SK-N-SH (cell line): ENCODE results near the gene LMAN2. TPM values are rescaled to one million over a fixed set of nuclear protein-coding genes. Genes with fewer than 3 reads are reported as not detected.

Experiments
- CTCF ChIA-PET: fragments of 300-600, 350-600 bp; formaldehyde crosslinking; extraction: SDS; loops from one replicate; lab custom pipeline; 2021; lab: Yijun Ruan, JAX
- POLR2A ChIA-PET: fragments of 350-600 bp; sonication (Branson Sonifier 250); formaldehyde crosslinking; extraction: SDS; loops from one replicate; lab custom pipeline; 2020; ENCODE audit warnings: antibody characterized with exemption, inconsistent platforms; lab: Yijun Ruan, JAX
- DNase-seq: peaks from one replicate; pipeline ENCODE4 v3.0.0; 2012
- H2AFZ ChIP-seq: fragments of 200-600 bp; sonication (generic); 2 replicates; pipeline ENCODE4 v1.8.1; 2016; ENCODE audit warnings: antibody characterized with exemption, mild to moderate bottlenecking, low read depth
- H3F3A ChIP-seq: fragments of 200-600 bp; sonication (generic); replicated peaks from 2 replicates; pipeline ENCODE3; 2016; ENCODE audit warnings: antibody characterized with exemption, mild to moderate bottlenecking; ENCODE audit not compliant: insufficient read depth
- H3K27ac ChIP-seq, 2 experiments: fragments of 200-500 bp in 1 of 2; fragments of 200-600 bp in 1 of 2; sonication (Bioruptor generic) in 1 of 2; sonication (generic), shearing (Covaris generic) in 1 of 2; 2 replicates each; pipeline versions ENCODE4 v1.5.1 to v1.6.1; 2014 to 2016; ENCODE audit warnings: low read depth in 2 of 2, inconsistent platforms in 1 of 2, low read length in 1 of 2, mild to moderate bottlenecking in 1 of 2, mixed read lengths in 1 of 2
- H3K27me3 ChIP-seq: fragments of 200-600 bp; sonication (generic), shearing (Covaris generic); 2 replicates; pipeline ENCODE4 v1.6.1; 2016; ENCODE audit warnings: mixed run types; ENCODE audit not compliant: insufficient read depth
- H3K36me3 ChIP-seq, 2 experiments: fragments of 200-500 bp in 1 of 2; fragments of 200-600 bp in 1 of 2; sonication (Bioruptor generic) in 1 of 2; sonication (generic) in 1 of 2; replicated peaks in 1 of 2; 2 replicates each; pipeline versions ENCODE3 to v1.5.1; 2014 to 2016; ENCODE audit warnings: low read length in 1 of 2, mild to moderate bottlenecking in 1 of 2; ENCODE audit not compliant: insufficient read depth in 2 of 2, control insufficient read depth in 1 of 2
- H3K4me1 ChIP-seq, 2 experiments: fragments of 200-500 bp in 1 of 2; fragments of 200-600 bp in 1 of 2; sonication (Bioruptor generic) in 1 of 2; sonication (generic), shearing (Covaris generic) in 1 of 2; 2 replicates each; pipeline versions ENCODE4 v1.5.1 to v1.6.1; 2014 to 2016; ENCODE audit warnings: low read depth in 1 of 2, low read length in 1 of 2, mixed run types in 1 of 2; ENCODE audit not compliant: insufficient read depth in 2 of 2, control insufficient read depth in 1 of 2
- H3K4me2 ChIP-seq: fragments of 200-600 bp; sonication (generic), shearing (Covaris generic); 2 replicates; pipeline ENCODE4 v1.6.1; 2017; ENCODE audit warnings: mixed run types
- H3K4me3 ChIP-seq, 2 experiments: fragments of 200-500 bp in 1 of 2; fragments of 200-600 bp in 1 of 2; sonication (Bioruptor generic) in 1 of 2; sonication (generic), shearing (Covaris generic) in 1 of 2; 2 replicates each; pipeline versions ENCODE4 v1.5.1 to v1.8.1; 2014 to 2016; ENCODE audit warnings: low read depth in 2 of 2, inconsistent platforms in 1 of 2, low read length in 1 of 2, mild to moderate bottlenecking in 1 of 2, mixed read lengths in 1 of 2, moderate library complexity in 1 of 2
- H3K79me2 ChIP-seq: fragments of 200-600 bp; sonication (generic); 2 replicates; pipeline ENCODE4 v1.8.1; 2017; ENCODE audit warnings: mild to moderate bottlenecking; ENCODE audit not compliant: insufficient read depth
- H3K9ac ChIP-seq: fragments of 200-600 bp; sonication (generic); 2 replicates; pipeline ENCODE4 v1.6.1; 2017; ENCODE audit warnings: mixed run types
- H3K9me2 ChIP-seq: fragments of 200-600 bp; sonication (generic); 2 replicates; pipeline ENCODE4 v1.6.1; 2017; ENCODE audit warnings: mixed run types
- H3K9me3 ChIP-seq: fragments of 200-600 bp; sonication (generic); 2 replicates; pipeline ENCODE4 v1.6.1; 2017; ENCODE audit warnings: mixed run types, mild to moderate bottlenecking, moderate library complexity
- H4K20me1 ChIP-seq: fragments of 200-600 bp; sonication (generic); 2 replicates; pipeline ENCODE4 v1.6.1; 2017; ENCODE audit warnings: mild to moderate bottlenecking, mixed run types; ENCODE audit not compliant: insufficient read depth
- CHD2 ChIP-seq: fragments of 150-350 bp; IDR thresholded peaks from 2 replicates; pipeline ENCODE4 v1.6.1; 2018; ENCODE audit warnings: low read length; ENCODE audit not compliant: partially characterized antibody
- CTCF ChIP-seq: fragments of 200-600 bp; sonication (generic); IDR thresholded peaks from 2 replicates; pipeline ENCODE4 v1.6.1; 2017; ENCODE audit warnings: antibody characterized with exemption, mild to moderate bottlenecking, moderate library complexity
- EP300 ChIP-seq, 2 experiments: IDR thresholded peaks; 2 replicates each; pipeline versions ENCODE4 v1.4.0 to v1.6.1; 2012; ENCODE audit warnings: borderline replicate concordance in 1 of 2, low read depth in 1 of 2, low read length in 1 of 2
- EZH2phosphoT487 ChIP-seq: fragments of 200-600 bp; sonication (generic); IDR thresholded peaks from 2 replicates; pipeline ENCODE4 v1.6.1; 2017; ENCODE audit warnings: low read depth, mixed run types, mild to moderate bottlenecking, antibody characterized with exemption, moderate library complexity, borderline replicate concordance
- FOXM1 ChIP-seq: IDR thresholded peaks from 2 replicates; pipeline ENCODE4 v1.4.0; 2012; ENCODE audit warnings: low read depth, mild to moderate bottlenecking
- GATA2 ChIP-seq: sonication (generic); formaldehyde crosslinking; IDR thresholded peaks from 2 replicates; pipeline ENCODE4 v1.5.0; 2020; ENCODE audit warnings: mild to moderate bottlenecking, missing genetic modification reagents
- JUND ChIP-seq: IDR thresholded peaks from 2 replicates; pipeline ENCODE4 v1.4.0; 2012
- MAX ChIP-seq: IDR thresholded peaks from 2 replicates; pipeline ENCODE4 v1.4.0; 2012; ENCODE audit warnings: low read depth
- MEF2A ChIP-seq: IDR thresholded peaks from 2 replicates; pipeline ENCODE4 v1.4.0; 2012; ENCODE audit warnings: low read depth, borderline replicate concordance
- MXI1 ChIP-seq: IDR thresholded peaks from 2 replicates; pipeline ENCODE4 v1.6.1; 2012; ENCODE audit warnings: mild to moderate bottlenecking, low read depth, low read length, improper control_type of control experiment
- NFIC ChIP-seq: IDR thresholded peaks from 2 replicates; pipeline ENCODE4 v1.4.0; 2012; ENCODE audit warnings: borderline replicate concordance
- NRF1 ChIP-seq: IDR thresholded peaks from 2 replicates; pipeline ENCODE4 v1.6.1; 2012; ENCODE audit warnings: low read depth, mild to moderate bottlenecking, low read length
- POLR2AphosphoS5 ChIP-seq: IDR thresholded peaks from 2 replicates; pipeline ENCODE4 v1.6.1; 2012; ENCODE audit warnings: low read depth, low read length
- RCOR1 ChIP-seq: fragments of 150-350 bp; IDR thresholded peaks from 2 replicates; pipeline ENCODE4 v1.6.1; 2017; ENCODE audit warnings: antibody characterized with exemption, low read length
- RXRA ChIP-seq: IDR thresholded peaks from 2 replicates; pipeline ENCODE4 v1.4.0; 2012; ENCODE audit warnings: low read depth, mild to moderate bottlenecking, borderline replicate concordance
- SIN3A ChIP-seq: IDR thresholded peaks from 2 replicates; pipeline ENCODE4 v1.6.1; 2012; ENCODE audit warnings: low read depth, mild to moderate bottlenecking, low read length, moderate library complexity, borderline replicate concordance
- SMC3 ChIP-seq: IDR thresholded peaks from 2 replicates; pipeline ENCODE4 v1.6.1; 2012; ENCODE audit warnings: low read depth, low read length, improper control_type of control experiment
- USF1 ChIP-seq: IDR thresholded peaks from 2 replicates; pipeline ENCODE4 v1.4.0; 2012; ENCODE audit warnings: low read depth, borderline replicate concordance
- YY1 ChIP-seq: IDR thresholded peaks from 2 replicates; pipeline ENCODE4 v1.4.0; 2012; ENCODE audit warnings: low read depth, mild to moderate bottlenecking
- ZBTB33 ChIP-seq: IDR thresholded peaks from 2 replicates; pipeline ENCODE4 v1.4.0; 2012; ENCODE audit warnings: low read depth, borderline replicate concordance
- WGBS: methylation state at CpG from one replicate; pipeline ENCODE4 v1.1.6; 2017; ENCODE audit warnings: low lambda C conversion rate; 5-methylcytosine and 5-hydroxymethylcytosine counted together
- polyA plus RNA-seq, 3 experiments: library from polyadenylated mRNA; depleted of rRNA; stranded (reverse); fragments of >200 nt; gene quantifications; 2 replicates each; pipeline ENCODE4 v1.2.3, GENCODE V29; 2012

The LMAN2 gene
- polyA plus RNA-seq, 1 of the 3 experiments (the other 2 are of a cell fraction): 500 TPM

GRCh38 chr5:177347699-177348098 is 3.8 kb downstream of the LMAN2 start:
- no peak for DNase-seq
- H2AFZ ChIP-seq: no peak overlapping the region
- no peak overlapping the region for H3K9ac ChIP-seq
- ChIA-PET CTCF (interaction anchor here (1.0 kb wide), 1 partner anchor 11 kb away, joined by 3 read pairs; no protein-coding TSS in a partner anchor), POLR2A (no interaction called here)
- H3K9me3 ChIP-seq: no peaks in the 10 kb centered on the region
- H3K27ac ChIP-seq: no peak overlapping the region
- H3K36me3 ChIP-seq: peaks cover 16 to 30% of the 10 kb centered on the region in 2 experiments
- peaks cover 15% of the 10 kb centered on the region; the same call in 1 of the 2 replicates for H4K20me1 ChIP-seq
- WGBS: 93% methylated on average over 4 of the region's 4 CpGs
- H3K4me2 ChIP-seq: no peak overlapping the region
- H3K9me2 ChIP-seq: no peaks in the 10 kb centered on the region
- no peak overlapping the region for H3K4me3 ChIP-seq
- peaks cover 5 to 23% of the 10 kb centered on the region in 2 experiments; a peak in 3 of 4 replicates for H3K4me1 ChIP-seq
- no peak for TF ChIP-seq USF1
- no peak for TF ChIP-seq MEF2A
- TF ChIP-seq CTCF: no peak
- no peak for TF ChIP-seq RXRA
- TF ChIP-seq RCOR1: no peak
- no peak for TF ChIP-seq GATA2
- no peak for TF ChIP-seq POLR2AphosphoS5
- no peak for TF ChIP-seq CHD2
- TF ChIP-seq FOXM1: no peak
- TF ChIP-seq SMC3: no peak
- TF ChIP-seq YY1: no peak
- no peak for TF ChIP-seq NRF1
- no peak for TF ChIP-seq NFIC
- no peak for TF ChIP-seq EZH2phosphoT487
- no peak for TF ChIP-seq MAX
- no peak for TF ChIP-seq EP300 (IDR thresholded peaks at IDR 0.05; ENCODE audit: borderline replicate concordance in 1 of 2, low read depth in 1 of 2, low read length in 1 of 2)
- no peak for TF ChIP-seq JUND
- no peak for TF ChIP-seq SIN3A
- no peak for TF ChIP-seq ZBTB33
- TF ChIP-seq MXI1: no peak
- H3K27me3 ChIP-seq: no peaks in the 10 kb centered on the region
- H3F3A ChIP-seq: no peaks in the 10 kb centered on the region
- peaks cover 88% of the 10 kb centered on the region for H3K79me2 ChIP-seq
